ENCODE data around the gene UGT2A2.
"Not testable (repeated sequence)": the region's sequence is repeated elsewhere in the genome, so short reads cannot be mapped to it uniquely, and the experiment has no call there.

UGT2A2 gene

DNA sequence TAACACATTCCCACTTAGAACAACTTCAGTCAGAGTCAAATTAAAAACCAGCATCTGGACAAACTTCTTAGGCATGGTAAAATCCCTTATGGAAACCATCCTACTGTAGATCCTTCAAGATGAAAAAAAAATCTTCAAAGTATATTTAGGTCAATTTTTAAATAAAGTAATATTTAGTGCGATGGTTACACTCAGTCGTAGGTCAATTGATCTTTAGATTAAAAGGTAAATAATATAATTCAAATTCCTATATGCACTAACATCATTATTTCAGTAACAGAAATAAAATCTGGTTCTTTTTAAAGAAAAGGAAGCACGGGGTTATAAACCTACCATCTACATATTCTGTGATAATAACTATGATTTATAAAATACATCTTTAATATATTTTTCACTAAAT is at the start of gene UGT2A2:
TSS of gene UGT2A2 (minus strand) at position 101 of the 400 bp plus-strand sequence. CDS start at position 99, 2 bp downstream.
- no peak for DNase-seq

- no peak for DNase-seq
These were observed 45.4 kb upstream of the UGT2A2 start for GRCh38 chr4:69684804-69685203.

GRCh38 chr4:69668680-69669079 is 29.2 kb upstream of the UGT2A2 start:
- no peak for DNase-seq

- DNase-seq, result not testable (repeated sequence)
These were observed 24.6 kb upstream of the UGT2A2 start for GRCh38 chr4:69664009-69664408.

DNA sequence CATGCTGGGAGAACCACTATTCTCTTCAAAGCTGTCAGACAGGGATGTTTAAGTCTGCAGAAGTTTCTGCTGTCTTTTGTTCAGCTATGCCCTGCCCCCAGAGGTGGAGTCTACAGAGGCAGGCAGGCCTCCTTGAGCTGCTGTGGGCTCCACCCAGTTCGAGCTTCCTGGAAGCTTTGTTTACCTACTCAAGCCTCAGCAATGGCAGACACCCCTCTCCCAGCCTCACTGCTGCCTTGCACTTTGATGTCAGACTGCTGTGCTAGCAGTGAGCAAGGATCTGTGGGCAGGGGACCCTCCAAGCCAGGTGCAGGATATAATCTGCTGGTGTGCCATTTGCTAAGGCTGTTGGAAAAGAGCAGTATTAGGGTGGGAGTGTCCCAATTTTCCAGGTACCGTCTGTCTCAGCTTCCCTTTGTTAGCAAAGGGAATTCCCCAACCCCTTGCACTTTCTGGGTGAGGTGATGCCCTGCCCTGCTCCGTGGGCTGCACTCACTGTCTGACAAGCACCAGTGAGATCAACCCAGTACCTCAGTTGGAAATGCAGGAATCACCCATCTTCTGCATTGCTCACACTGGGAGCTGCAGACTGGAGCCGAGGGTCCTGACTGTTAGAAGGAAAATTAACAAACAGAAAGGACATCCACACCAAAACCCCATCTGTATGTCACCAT is 21.8 kb upstream of the UGT2A2 start:
- DNase-seq, result not testable (repeated sequence)

- no peak for DNase-seq
These were observed 18.7 kb upstream of the UGT2A2 start for GRCh38 chr4:69658133-69658532.

DNA sequence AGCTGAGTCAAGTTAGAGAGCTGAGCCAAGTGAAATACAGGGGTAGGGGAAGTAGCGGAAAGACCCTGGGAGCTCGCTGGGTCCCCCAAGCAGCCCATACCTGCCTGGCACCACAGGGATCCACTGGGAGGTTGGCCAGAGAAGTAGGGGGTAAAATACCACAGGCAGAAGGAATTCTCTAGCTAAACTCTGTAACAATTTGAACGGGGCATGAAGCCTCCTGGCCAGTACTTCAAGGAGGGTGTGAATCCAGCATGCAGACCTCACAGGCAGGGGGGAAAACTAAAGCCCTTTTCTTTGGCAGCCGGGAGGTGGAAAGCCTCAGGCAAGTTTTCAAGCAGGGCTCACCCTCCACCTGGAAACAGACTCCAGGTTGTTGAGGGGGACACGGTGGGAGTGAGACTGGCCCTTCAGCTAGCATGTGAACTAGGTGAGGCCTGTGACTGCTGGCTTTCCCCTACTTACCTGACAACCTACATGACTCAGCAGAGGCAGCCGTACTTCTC is 17.3 kb upstream of the UGT2A2 start:
- no peak for DNase-seq

DNA sequence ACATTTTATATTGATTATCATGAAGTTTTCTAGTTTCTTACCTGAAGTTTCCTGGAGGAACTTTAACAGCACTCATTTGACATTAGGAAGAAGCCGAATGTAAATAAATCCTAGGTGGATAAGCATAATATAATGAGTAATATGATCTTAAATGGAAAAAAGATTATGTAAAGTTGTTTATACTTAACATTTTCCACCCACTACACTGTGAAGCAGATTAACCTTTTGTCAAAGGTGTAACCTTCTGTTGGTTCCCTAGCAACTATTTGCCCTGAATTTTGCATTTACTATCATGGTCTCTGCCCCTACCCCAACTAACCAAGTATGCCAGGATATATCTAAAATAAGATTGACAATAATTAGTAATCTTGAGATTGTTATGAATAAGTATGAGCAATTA is 13.7 kb upstream of the UGT2A2 start, which contains the start of gene UGT2A1:
TSS of gene UGT2A1 (minus strand) at position 101 of the 400 bp plus-strand sequence. CDS start 5,603 bp downstream, outside the sequence.
- DNase-seq, result no peak

DNA sequence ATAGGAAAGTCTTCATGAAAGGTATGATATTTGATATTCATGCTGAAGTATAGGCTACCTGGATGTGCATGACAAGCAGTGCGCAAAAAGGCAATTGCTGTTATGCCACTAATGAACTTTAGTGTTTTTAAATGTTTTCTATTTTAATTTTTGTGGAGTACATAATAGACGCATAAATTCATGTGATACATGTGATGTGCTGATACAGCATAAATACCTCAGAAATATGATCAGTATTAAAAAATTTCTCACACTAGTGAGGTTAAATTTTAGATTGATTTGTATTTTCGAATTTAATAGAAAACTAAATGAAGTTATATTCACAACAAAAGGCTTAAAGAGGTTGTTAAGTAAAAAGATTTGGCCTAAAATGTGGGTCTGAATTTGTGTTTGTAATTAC is 11.4 kb upstream of the UGT2A2 start:
- DNase-seq, result no peak

GRCh38 chr4:69649629-69650028 is 10.2 kb upstream of the UGT2A2 start:
- no peak for DNase-seq

DNA sequence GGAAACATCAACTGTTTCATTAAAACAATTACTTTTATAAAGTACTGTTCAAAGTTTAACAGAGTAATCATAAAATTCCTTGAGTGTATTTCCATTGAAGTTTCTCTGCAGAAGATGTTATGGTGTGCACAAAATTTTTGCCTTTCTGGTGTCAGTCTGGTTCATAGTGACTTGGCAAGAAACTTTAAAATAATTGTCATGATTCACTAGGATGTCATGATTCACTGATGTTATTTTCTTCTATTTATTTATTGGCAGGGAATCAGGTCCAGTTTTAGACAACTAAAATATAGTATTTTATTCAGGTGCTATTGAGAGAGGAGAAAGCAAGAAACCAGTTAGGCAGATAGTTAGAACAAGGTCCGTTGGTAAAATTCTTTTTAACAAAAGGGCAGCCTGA is 9.8 kb upstream of the UGT2A2 start:
- DNase-seq, result no peak

DNA sequence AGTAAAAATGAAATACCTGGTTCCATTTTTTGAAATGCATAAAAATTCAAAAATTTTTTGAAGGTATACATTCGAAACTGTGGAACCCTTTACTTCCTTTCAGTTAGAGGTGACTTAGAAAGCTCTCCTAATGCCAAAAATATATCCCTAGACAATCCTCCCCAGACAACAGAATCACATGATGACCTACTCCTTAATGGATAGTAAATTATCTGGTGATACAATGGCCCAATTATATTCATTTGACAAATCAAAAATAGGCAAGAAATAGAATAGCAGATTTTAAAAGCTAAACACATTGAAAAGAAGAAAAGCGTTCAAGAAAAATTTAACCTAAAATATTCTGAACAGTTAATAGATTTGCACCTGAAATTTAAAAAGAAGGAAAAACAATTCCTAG is 3.5 kb upstream of the UGT2A2 start:
- DNase-seq, result no peak

DNA sequence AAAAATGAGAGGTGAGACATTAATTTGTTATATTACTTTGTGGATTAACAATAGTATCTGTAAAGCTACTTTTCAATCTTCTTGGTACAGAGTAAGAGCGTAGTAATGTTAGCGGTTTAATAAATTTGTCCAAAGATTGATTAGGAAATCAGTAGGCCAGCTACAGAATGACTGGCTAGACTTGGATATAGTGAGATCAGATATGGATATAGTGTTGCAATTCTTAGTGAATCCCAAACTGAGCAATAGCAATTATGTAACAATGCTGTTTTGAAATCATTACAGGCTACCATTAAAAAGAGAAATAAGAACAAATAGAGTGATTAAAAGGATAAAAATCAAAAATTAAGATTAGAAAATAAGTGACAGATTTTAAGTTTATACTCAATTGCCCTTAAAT is 847 bp upstream of the UGT2A2 start:
- no peak for DNase-seq

DNA sequence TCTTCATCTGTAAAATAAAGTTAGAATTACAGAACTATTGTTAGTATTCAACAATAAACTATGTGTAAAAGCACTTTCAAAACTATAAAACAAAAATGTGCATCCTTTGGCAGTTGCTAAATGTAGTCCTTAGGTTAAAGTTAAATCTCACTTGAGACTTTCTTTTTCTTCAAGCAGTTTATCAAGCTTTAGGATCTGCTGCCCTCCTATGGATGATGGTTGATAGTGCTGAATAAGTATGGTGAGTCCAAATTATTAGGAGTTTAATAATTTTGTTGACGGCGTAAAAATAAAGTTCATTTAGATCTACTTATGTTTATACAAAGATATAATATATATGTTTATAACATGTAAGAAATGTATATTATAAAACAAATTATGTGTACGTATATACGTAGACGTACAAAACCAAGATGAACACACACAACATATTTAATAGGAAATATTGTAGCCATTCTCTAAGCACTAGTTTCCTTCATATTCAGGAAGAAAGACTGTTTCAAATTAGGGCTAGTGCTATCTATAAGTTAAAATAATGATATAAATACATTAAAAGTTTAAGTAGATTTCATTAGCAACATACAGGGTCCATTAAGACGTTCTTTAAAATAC is 22.3 kb downstream of the UGT2A2 start:
- DNase-seq, result no peak

DNA sequence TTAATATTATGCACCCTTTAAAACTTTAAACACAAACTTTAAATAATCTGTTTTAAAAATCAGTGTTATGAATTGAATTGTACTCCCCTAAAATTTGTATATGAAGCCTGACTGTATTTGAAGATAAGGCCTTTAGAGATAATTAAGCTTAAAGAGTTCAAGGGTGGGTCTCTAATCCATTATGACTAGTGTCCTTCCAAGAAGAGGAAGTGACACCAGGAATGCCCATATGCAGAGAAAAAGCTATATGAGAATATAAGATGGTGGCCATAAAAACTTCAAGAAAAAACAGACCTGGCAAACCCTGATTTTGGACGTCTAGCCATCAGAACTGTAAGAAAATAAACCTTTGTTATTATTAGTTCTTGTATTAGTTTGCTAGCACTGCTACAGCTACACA is 29.0 kb downstream of the UGT2A2 start:
- no peak for DNase-seq

DNA sequence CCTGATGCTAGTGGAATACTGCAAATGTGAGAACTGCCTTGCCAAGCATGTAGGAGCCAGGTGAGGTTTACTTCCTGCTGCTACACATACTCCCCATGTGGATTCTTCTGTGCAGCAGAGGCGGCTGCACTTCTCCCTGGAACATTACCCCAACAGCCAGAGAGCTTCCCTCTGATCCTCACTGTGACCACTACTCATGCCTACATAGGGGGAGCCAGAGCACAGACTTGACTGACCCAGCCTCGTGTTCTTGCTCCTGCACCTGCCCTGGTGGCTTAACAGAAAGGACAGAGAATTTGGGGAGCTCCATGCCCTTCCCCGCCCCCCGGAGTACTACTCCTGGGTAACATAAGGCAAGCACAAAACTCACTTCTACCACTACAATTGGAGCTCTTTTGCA is 38.4 kb downstream of the UGT2A2 start:
- no peak for DNase-seq

DNA sequence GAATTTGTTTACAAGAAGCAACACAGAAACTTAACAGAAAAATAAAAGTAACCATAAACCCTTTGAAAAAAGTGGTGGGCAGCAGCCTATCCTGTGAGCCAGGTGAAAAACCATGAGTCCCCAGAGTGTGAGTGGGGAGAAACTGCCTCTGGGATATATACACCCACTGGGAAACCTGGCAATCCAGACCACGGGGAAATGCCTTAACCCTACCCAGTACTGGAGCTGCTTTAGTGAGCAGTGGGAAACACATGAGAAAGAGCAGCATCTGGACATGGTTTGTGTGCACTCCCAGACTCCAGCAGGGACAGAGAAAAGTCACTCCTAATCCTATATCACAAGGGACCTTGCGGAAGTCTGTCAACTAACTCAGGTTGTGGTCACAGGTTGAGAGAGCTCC is 39.4 kb downstream of the UGT2A2 start:
- no peak for DNase-seq

- no peak for DNase-seq
These were observed 45.1 kb downstream of the UGT2A2 start for GRCh38 chr4:69594382-69594781.

GRCh38 chr4:69591364-69591763 is 48.1 kb downstream of the UGT2A2 start:
- DNase-seq, result no peak

DNA sequence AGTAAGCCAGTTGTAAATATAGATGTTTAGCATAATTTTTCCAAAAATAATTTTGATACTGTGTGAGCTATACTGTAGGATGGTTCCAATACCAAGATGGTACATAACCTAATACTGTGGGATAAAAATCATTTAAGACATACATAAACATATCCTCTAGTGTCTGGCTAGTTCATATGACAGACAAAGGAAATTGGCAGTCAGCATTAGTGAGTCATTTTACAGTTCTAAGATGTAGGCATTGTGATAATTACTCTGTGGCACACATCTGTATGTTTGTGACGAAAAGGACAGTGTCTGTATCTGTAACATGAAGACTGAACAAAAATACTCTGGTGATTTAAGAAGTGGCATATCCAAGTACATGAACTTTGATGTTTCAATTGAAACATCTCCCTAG is 49.6 kb downstream of the UGT2A2 start:
- DNase-seq, result no peak

GRCh38 chr4:69584135-69584534 is 55.3 kb downstream of the UGT2A2 start:
- DNase-seq, result no peak

DNA sequence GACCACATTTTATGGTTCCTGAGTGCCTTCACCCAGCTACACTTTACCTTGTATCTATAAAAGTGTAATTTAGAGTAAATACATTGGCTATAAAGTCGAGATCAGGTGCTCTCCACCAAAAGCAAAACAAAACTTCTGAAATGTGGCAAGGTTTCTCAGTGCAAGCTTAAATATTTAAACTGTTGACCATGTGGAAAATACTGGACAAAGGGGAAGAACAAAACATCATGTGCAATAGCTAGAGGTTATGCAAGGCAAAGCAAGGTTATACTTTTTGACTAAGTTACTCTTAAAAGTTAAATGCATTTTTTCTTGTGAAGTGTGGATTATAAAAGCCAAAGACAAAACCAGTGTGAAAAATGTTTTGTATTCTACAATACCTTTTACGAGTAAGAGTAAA is 55.9 kb downstream of the UGT2A2 start:
- no peak for DNase-seq

DNA sequence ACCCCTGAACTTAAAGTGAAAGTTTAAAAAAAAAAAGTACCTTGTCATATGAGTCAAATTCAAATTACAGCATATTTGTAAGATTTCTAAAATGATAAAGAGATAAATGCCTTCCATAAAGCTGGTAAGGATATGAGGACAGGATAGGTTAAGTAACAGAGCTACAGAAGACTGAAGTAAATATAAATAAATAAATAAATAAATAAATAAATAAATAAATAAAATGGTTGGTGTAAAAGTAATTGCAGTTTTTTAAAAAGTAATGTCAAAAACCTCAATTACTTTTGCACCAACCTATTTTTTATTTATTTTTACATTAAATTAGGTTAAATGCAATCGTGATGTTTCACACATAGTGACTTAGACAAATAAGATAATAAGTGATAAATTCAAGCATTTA is 62.2 kb downstream of the UGT2A2 start:
- no peak for DNase-seq

GRCh38 chr4:69576251-69576877 is 63.1 kb downstream of the UGT2A2 start:
- no peak for DNase-seq
